Right atrium auricular region (tissue), 2 donors: Measurements from ENCODE around the gene DLAT. TPM values are rescaled to one million over a fixed set of nuclear protein-coding genes. Genes with fewer than 3 reads are reported as not detected.
"Not testable (repeated sequence)": the region's sequence is repeated elsewhere in the genome, so short reads cannot be mapped to it uniquely, and the experiment has no call there.

Experiments used
- DNase-seq: peaks from one replicate; pipeline ENCODE4 v3.0.0-alpha.2; 2019; ENCODE audit warnings: low spot score
- H3K27ac ChIP-seq, 2 donors: fragments of 200-600 bp; sonication (generic); 1 replicate in 1 of 2; 2 replicates in 1 of 2; pipeline ENCODE4 v1.5.1; 2016 to 2019
- H3K27me3 ChIP-seq, 2 donors: fragments of 200-600 bp; sonication (generic); one replicate each; pipeline versions ENCODE4 v1.5.1 to v1.6.0; 2017 to 2019
- H3K36me3 ChIP-seq: fragments of 200-600 bp; sonication (generic); one replicate; pipeline ENCODE4 v1.5.1; 2016
- H3K4me1 ChIP-seq, 2 donors: fragments of 200-600 bp; sonication (generic); one replicate each; pipeline versions ENCODE4 v1.5.1 to v1.6.0; 2017 to 2019
- H3K4me3 ChIP-seq, 2 donors: fragments of 200-600 bp; sonication (generic); 1 replicate in 1 of 2; 2 replicates in 1 of 2; pipeline ENCODE4 v1.5.1; 2017 to 2019; ENCODE audit warnings: mild to moderate bottlenecking in 1 of 2, moderate library complexity in 1 of 2
- H3K9me3 ChIP-seq, 2 donors: fragments of 200-600 bp; sonication (generic); one replicate each; pipeline ENCODE4 v1.5.1; 2019
- total RNA-seq, 2 donors: library from RNA; depleted of rRNA; stranded (reverse); fragments of >200 nt; gene quantifications; one replicate each; pipeline ENCODE4 v1.1.0, GENCODE V29; 2016
- TF ChIP-seq, protein P1 (sequence below), 2 donors: fragments of 200-600 bp; sonication (generic); IDR thresholded peaks; one replicate each; pipeline ENCODE4 v1.5.1; 2019; ENCODE audit warnings: antibody characterized with exemption in 2 of 2

Gene DLAT
- total RNA-seq, 2 donors from 2014 or later = 58.5 to 98.1 TPM

DNA sequence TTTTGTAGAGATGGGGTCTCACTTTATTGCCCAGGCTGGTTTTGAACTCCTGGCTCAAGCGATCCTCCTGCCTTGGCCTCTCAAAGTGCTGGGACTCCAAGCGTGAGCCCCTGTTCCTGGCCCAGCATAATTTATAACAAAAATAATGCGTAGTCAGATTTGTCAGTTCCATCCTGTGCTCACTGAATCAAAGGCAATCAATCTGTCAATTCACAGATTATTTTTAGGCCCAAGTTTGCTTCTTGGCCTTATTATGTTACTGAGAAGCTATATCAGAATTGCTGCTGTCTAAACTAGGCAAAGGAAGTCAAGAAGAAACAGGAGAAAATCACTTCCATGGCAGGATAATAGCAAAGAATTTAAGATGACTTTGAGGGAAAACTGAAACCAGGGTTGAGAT lies 8.7 kb downstream of the DLAT start:
- H3K9me3 ChIP-seq = no peaks in the 10 kb centered on the region
- H3K36me3 ChIP-seq = peaks cover 77% of the 10 kb centered on the region

GRCh38 chr11:112037527-112037926 lies 12.3 kb downstream of the DLAT start:
- Histone ChIP-seq H3K4me1 (peaks cover 0 to 5% of the 10 kb centered on the region in 2 donors), H3K4me3 (no peak overlapping the region), H3K36me3 (peaks cover 76% of the 10 kb centered on the region), H3K9me3 (no peaks in the 10 kb centered on the region), H3K27me3 (no peaks in the 10 kb centered on the region), H3K27ac (no peak overlapping the region)
- TF ChIP-seq, protein P1, sequence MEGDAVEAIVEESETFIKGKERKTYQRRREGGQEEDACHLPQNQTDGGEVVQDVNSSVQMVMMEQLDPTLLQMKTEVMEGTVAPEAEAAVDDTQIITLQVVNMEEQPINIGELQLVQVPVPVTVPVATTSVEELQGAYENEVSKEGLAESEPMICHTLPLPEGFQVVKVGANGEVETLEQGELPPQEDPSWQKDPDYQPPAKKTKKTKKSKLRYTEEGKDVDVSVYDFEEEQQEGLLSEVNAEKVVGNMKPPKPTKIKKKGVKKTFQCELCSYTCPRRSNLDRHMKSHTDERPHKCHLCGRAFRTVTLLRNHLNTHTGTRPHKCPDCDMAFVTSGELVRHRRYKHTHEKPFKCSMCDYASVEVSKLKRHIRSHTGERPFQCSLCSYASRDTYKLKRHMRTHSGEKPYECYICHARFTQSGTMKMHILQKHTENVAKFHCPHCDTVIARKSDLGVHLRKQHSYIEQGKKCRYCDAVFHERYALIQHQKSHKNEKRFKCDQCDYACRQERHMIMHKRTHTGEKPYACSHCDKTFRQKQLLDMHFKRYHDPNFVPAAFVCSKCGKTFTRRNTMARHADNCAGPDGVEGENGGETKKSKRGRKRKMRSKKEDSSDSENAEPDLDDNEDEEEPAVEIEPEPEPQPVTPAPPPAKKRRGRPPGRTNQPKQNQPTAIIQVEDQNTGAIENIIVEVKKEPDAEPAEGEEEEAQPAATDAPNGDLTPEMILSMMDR (IDR thresholded peaks at IDR 0.05) = no peak
- no peak for DNase-seq

More for the DNA sequence above, 8.7 kb downstream of the DLAT start:
- Histone ChIP-seq H3K4me1 (no peaks in the 10 kb centered on the region), H3K27ac (no peak overlapping the region), H3K4me3 (no peak overlapping the region), H3K27me3 (no peaks in the 10 kb centered on the region)
- DNase-seq = no peak
- TF ChIP-seq, protein P1 (IDR thresholded peaks at IDR 0.05) = no peak

DNA sequence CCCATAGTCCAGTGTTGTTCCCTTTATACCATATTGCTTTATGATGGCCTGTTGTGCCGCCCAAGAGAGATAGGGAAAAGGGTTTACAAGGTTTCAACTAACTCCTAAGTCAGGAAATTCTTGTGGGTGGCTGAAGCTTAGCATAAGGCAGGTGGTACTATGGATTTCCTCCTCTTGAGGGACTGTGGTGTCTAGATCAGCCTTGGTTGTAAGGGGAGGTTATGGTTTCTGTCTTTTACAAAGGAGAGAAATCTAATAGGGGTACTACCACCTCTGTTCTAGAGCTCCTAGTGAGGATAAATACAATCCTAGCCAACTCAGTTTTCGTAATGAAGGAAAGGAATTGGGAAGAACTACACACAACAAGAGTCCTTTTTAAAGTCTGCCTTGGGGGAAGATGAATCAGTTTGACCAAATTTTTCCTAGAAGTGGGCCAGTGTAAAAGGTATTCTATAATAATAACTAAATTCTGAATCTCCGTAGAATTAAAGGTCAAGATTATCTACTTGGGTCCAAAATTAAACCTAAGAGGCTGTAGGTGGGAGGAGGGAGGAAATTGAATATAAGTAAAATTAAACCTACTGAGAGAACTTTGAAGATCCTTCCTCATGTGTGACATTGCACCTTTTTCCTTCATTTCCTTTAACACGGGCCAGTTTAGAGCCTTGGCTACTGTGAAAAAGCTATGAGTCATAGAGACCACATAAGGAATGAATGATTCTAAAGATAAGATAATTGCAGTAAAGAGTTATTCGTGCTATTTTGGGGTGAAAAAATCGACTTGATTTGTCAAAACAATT lies 17.2 kb downstream of the DLAT start:
- Histone ChIP-seq H3K27me3 (no peaks in the 10 kb centered on the region), H3K36me3 (peaks cover 86% of the 10 kb centered on the region), H3K4me3 (no peak overlapping the region), H3K4me1 (peaks cover 0 to 8% of the 10 kb centered on the region in 2 donors), H3K9me3 (no peaks in the 10 kb centered on the region), H3K27ac (no peak overlapping the region)
- no peak for DNase-seq
- TF ChIP-seq, protein P1 (IDR thresholded peaks at IDR 0.05) = no peak

DNA sequence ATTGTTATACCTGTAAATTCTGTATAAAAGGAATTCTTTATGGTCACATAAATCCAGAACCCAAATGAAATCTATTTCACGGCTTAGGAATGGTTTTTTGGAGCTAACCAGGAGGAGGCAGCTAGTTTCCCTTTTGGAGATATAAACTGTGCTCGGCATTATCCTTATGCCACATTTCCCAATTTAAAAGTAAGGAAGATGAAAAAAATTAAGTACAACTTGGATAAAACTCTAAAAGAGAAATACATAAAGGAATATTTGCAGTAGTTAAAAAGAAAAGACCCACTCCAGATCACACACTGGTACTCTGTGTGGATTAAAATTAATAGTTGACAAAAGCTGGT lies 17.7 kb downstream of the DLAT start:
- DNase-seq = no peak
- Histone ChIP-seq H3K36me3 (peaks cover 86% of the 10 kb centered on the region), H3K27me3 (no peaks in the 10 kb centered on the region), H3K4me1 (peaks cover 0 to 8% of the 10 kb centered on the region in 2 donors), H3K4me3 (no peak overlapping the region), H3K27ac (no peak overlapping the region), H3K9me3 (no peaks in the 10 kb centered on the region)
- TF ChIP-seq, protein P1 (IDR thresholded peaks at IDR 0.05) = no peak

DNA sequence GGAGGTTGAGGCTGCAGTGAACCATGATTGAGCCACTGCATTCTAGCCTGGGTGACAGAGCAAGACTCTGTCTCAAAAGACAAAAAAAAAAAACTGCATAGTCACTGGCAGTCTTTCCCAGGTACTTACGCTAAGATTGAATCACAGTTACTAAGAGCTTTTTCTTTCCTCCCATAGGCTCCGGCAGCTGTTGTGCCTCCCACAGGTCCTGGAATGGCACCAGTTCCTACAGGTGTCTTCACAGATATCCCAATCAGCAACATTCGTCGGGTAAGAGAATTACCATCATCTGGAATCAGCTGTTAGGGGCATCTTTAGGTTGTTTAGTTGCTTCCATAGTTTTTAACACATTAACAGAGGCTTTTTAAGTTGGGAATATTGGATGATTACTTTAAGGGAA lies 19.8 kb downstream of the DLAT start:
- Histone ChIP-seq H3K27ac (no peak overlapping the region), H3K27me3 (no peaks in the 10 kb centered on the region), H3K9me3 (no peaks in the 10 kb centered on the region), H3K4me3 (no peak overlapping the region), H3K36me3 (peaks cover 77% of the 10 kb centered on the region), H3K4me1 (peaks cover 0 to 13% of the 10 kb centered on the region in 2 donors)
- DNase-seq = no peak
- TF ChIP-seq, protein P1 (IDR thresholded peaks at IDR 0.05) = no peak

- Histone ChIP-seq H3K4me1 (peaks cover 0 to 13% of the 10 kb centered on the region in 2 donors), H3K36me3 (peaks cover 70% of the 10 kb centered on the region)
- not testable (repeated sequence) for DNase-seq, H3K27me3 ChIP-seq, H3K27ac ChIP-seq, H3K4me3 ChIP-seq, H3K9me3 ChIP-seq
Measured at GRCh38 chr11:112046647-112047046, 21.4 kb downstream of the DLAT start.

DNA sequence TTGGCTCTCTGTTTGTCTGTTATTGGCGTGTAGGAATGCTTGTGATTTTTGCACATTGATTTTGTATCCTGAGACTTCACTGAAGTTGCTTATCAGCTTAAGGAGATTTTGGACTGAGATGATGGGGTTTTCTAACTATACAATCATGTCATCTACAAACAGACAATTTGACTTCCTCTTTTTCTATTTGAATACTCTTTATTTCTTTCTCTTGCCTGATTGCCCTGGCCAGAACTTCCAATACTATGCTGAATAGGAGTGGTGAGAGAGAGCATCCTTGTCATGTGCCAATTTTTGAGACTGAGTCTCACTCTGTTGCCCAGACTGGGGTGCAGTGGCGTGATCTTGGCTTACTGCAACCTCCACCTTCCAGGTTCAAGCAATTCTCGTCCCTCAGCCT lies 23.0 kb downstream of the DLAT start:
- H3K4me1 ChIP-seq, H3K27ac ChIP-seq, H3K9me3 ChIP-seq, DNase-seq, H3K27me3 ChIP-seq, H3K4me3 ChIP-seq: not testable (repeated sequence)
- H3K36me3 ChIP-seq = peaks cover 83% of the 10 kb centered on the region
